SK-N-MC (cell line): ENCODE data around the gene PRKG1.

Experiments
- EZH2 ChIP-seq: fragments of 200-600 bp; sonication (generic); IDR thresholded peaks from one replicate; pipeline ENCODE4 v1.6.1; 2017; ENCODE audit warnings: antibody characterized with exemption
- POLR2AphosphoS5 ChIP-seq: IDR thresholded peaks from 2 replicates; pipeline ENCODE4 v1.6.1; 2012; ENCODE audit warnings: mild to moderate bottlenecking, low read depth, low read length, borderline replicate concordance

GRCh38 chr10:51900180-51900579 lies 825.9 kb downstream of the PRKG1 start:
- TF ChIP-seq POLR2AphosphoS5 (no peak), EZH2 (no peak)
